GM18517 (cell line): ENCODE measurements around the gene PHACTR1.

ENCODE experiments used
- ATAC-seq: cut with Tn5 transposase; IDR thresholded peaks from one replicate; pipeline ENCODE4 v1.9.1; 2021; ENCODE audit warnings: mild to moderate bottlenecking, moderate library complexity; ENCODE audit not compliant: unreplicated experiment

The PHACTR1 gene

DNA sequence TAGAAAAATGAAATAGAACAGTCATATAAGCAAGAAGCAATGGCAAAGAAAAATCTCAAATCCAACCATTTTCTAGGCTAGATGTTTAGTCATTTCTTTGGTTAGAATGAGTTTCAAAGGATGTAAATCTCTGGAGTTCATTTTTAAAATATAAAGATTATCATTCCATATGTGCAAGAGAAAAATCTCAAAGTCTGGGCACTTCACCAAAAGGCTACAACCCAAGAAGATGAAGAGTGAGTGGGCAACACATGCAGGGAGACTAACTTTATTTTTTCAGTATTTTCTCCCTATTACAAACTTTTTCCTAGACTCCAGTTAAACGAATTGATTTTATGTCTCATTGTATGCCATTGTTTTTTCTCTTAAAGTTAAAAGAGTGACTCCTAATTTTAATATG is 83.6 kb downstream of the PHACTR1 start:
- ATAC-seq = no peak

DNA sequence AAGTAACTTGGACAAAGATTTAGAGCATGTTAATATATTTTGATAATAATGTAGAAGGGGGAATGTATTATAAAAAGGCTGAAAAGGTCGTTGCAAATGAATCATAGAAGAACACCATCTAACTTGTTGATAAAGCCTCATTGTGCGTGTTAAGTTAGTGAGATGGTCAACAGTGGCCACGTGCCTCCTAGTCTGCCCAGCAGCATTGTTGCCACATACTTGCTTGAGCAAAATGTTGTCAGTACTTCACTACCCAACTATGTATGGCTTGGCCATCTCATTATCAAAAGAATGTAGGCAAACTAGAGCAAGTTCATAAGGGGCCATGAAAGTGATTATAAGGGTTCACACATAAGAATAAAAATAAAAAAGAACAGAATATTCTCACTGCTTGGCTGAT is 84.6 kb downstream of the PHACTR1 start:
- ATAC-seq = no peak

GRCh38 chr6:12802440-12802839 is 85.9 kb downstream of the PHACTR1 start:
- ATAC-seq = no peak

DNA sequence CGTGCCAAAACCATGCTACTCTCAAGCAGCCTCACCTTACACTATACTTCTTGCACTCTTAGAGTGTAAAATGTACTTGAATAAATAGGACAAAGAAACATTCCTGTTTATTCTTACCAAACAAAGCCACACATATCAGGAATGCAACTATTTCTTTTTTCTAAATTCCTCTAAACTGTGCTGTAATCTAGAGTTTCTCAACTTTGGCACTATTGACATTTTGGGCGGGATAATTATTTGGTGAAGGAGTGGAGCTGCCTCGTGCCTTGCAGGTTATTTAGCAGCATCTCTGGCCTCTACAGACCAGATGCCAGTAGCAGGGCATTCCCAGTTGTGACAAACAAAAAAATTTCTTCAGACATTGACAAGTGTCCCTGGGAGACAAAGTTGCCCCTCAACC is 86.9 kb downstream of the PHACTR1 start:
- no peak for ATAC-seq

DNA sequence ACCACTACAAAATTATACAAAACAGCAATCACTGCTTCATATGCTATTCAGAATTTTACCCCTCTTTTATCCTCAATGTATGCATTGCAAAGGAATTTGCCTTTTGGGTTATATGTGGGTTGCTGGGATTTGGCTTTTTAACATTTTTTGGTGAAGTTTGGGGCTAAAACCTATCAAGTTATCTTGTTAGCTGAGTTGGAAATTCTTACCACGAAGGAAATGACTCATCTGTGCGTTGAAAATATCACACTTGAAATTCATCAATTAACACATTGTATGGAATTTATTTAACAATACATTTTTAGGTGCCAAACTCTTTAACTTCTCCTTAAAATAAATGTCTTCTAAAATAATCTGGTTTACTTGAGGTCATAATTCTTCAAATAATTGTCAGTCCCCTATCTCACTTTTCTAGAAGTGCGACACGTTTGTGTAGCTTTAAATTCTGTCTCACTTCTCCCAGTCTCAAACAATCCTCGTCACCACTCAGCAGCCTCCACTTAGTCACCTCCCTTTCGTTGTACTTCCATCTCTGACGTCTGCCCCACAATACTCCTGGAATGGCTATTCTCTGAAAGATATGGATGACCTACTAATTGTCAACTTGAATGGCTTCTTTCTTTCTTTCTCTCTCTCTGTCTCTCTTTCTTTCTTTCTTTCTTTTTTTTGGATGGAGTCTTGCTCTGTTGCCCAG is 88.5 kb downstream of the PHACTR1 start:
- no peak for ATAC-seq

- ATAC-seq = no peak
Observed at GRCh38 chr6:12806136-12806535, 89.6 kb downstream of the PHACTR1 start.

DNA sequence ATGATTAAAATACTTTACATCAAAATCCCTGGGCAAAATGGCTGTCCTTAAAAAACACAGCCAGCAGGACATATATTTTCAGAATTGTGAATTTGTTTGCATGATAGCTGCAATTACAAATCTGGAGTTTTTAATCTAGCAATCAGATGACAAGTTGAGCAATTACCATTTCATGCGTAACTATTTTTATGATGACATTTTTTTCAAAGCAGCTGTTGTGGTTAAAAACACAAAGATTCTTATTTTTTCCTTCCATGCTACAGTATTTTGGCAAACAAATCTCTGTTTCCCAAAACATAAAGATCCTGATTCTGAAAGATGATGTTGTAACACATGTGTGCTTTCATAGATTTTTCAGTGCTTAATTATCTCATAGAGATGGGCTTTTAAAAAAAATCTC is 90.2 kb downstream of the PHACTR1 start:
- ATAC-seq = no peak

DNA sequence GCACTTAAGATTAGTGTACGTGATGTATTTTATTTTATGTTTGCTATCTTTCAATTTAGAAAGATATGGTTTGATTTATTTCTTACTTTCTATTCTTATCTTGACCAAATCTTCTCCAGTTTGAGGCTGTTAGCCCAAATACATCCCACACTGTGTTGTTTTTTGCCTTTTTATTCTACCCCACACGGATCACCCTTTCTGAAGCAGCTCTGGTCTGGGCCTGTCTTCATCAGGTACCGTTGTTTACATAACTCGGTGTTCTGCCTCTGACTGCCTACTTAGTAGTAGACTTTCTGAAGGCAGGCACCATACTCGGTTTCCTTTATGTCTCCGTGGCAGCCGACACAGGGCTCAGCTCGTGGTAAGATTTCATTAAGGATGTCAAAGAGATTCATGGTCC is 95.0 kb downstream of the PHACTR1 start:
- ATAC-seq = no peak

GRCh38 chr6:12813321-12813720 is 96.8 kb downstream of the PHACTR1 start:
- no peak for ATAC-seq

GRCh38 chr6:12814015-12814414 is 97.4 kb downstream of the PHACTR1 start:
- ATAC-seq = no peak

DNA sequence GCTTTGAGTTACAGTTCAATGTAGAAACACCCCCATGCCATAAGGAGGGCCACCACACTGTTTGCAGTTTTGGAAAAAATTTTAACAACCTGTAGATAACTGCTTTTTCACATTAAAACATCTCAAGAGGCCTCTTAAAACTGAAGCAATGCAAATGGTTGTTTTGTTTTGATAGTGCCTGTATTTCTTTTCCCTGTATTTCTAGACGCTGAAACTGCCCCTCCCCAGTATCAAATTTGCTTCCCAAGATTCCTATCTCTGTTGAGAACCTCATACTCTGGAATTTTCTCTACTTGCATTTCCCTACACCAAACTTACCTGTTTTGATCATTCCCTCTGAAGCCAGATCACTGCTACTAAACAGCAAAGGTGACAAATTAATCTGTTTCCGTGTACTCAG is 98.5 kb downstream of the PHACTR1 start:
- ATAC-seq = no peak

- no peak for ATAC-seq
Observed at GRCh38 chr6:12815884-12816600, 99.5 kb downstream of the PHACTR1 start.

DNA sequence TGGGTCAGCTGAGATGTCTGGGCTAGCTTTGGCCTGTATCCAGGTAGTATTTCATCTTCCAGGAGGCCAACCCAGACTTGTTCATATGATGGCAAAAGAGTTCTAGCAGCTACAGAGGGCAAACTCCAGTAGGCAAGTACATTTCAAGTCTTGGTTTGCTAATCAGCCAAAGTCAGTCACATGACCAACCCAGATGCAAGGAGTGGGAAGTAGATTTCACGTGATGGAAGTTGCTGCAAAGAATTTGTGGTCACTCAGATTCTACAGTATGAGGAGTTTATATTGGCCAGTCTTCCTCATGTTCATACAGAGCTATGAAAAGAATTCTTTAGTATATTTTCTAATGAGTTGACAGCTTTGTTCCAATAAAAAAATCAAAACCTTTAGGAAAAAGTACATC is 101.8 kb downstream of the PHACTR1 start:
- no peak for ATAC-seq

DNA sequence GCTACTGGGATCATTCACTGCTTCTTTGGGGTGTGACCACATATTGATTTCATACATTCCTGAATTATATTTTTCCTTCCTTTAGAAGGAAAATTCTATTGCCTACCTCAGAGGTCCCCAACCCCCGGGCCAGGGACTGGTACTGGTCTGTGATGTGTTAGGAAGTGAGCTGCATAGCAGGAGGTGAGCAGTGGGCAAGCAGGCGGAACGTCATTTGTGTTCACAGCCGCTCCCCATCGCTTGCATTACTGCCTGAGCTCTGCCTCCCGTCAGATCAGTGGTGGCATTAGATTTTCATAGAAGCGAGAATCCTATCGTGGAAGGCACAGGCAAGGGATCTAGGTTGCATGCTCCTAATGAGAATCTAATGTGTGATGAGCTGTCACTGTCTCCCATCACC is 107.3 kb downstream of the PHACTR1 start:
- no peak for ATAC-seq

DNA sequence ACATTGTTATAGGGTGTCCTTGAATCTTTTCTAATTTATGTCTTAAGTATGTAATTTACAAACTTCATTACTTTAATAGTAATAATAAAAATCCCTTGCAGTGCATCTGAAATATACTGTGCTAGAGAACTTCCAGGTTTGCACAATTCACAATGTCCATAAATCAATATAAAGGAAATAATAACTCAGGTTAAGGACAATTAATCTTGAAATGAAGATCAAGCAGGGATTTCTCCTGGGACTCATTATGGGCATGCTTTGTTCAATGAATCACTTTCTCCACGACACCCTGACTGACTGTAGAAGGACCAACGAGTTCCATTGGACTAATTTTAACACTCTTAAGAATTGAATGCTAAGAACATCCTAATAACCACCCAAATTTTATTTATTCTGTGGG is 110.0 kb downstream of the PHACTR1 start:
- no peak for ATAC-seq

DNA sequence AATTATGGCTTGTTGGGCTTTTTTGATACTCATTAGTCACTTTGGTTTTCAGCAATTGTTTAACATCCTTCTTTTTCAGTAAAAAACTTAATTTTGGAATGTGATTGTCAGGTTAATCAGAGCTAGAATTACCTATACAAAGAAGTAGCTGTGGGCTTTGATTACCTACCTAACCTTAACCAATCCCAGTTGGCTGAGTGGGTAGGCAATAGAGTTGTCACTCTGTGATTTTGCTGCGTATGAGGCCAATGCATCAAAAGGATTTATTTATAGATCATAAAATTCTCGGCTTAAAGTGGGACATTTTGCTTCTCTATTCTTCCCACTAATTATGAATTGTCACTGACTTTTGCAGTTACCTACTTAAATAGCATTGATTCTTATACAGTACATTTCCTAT is 111.4 kb downstream of the PHACTR1 start:
- ATAC-seq = no peak

DNA sequence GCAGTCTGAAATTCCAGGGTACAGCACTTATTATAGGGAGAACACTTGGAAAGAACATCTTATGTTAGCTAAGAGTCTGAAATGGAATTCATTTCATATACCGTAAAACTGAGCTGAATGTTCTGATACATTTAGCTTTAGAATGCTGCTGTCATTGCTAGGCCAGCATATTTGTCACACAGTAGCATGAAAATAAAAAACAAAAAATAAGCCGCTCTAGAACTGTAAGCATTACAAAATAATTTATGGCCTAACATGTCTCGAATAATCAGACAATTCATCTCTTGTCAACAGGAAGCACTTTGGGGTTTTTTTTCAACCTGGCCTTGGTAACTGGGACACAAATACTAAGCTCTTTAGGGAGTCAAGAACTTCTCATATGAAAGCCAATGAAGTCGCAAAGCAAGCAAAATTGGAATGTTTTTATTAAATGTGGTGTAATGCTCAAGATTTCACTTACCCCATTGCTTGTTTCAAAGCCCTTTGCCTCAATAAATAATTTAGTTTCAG is 115.7 kb downstream of the PHACTR1 start:
- ATAC-seq = no peak

GRCh38 chr6:12836009-12836408 is 119.4 kb downstream of the PHACTR1 start:
- no peak for ATAC-seq

DNA sequence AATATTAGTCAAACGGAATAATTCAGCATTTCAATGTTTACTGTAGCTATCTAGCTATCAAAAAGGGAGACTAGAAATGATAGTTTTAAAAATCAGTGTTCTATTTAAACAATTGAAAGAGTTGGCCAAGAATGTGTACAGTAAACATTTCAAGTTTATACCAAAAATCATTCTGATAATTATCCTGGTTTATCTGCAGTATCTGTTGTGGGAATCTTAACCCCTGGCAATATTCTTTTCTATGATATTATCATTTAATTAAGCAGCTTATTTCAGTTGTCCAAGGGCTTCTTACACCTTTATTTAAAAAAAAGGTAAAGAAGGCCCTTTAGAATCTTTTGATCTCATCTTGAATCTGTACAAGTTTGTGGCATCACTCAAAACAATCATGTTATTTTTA is 125.1 kb downstream of the PHACTR1 start:
- ATAC-seq = no peak

- ATAC-seq = no peak
Observed at GRCh38 chr6:12842114-12842513, 125.5 kb downstream of the PHACTR1 start.

- ATAC-seq = no peak
Observed at GRCh38 chr6:12842658-12843057, 126.1 kb downstream of the PHACTR1 start.
